ENCODE measurements around the gene LGALS7.

DNA sequence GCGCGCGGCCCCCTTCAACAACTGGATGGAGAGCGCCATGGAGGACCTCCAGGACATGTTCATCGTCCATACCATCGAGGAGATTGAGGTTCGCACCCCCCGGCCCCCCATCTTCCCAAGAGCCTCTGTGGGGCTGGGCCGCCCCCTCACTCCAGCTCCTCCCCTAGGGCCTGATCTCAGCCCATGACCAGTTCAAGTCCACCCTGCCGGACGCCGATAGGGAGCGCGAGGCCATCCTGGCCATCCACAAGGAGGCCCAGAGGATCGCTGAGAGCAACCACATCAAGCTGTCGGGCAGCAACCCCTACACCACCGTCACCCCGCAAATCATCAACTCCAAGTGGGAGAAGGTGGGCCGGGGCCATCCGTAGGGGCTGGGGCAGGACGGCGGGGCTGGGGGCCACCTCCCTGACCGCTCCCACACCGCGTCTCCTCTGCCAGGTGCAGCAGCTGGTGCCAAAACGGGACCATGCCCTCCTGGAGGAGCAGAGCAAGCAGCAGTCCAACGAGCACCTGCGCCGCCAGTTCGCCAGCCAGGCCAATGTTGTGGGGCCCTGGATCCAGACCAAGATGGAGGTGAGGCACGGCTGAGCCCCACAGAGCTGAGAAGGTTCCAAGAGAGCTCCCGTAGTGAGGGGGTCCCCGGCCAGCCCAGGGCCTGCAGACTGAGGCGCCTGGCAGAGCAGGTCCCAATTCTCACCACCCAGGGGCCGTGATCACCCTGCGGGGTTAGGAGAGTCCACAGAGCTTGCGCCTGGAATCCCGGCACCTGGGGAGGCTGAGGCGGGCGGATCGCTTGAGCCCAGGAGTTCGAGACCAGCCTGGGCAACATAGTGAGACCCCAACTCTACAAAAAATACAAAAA, 49.1 kb downstream of the LGALS7 start:
- TF ChIP-seq POLR2A (IDR thresholded peaks at IDR 0.05) (no peak), POLR2AphosphoS5 (IDR thresholded peaks at IDR 0.05) (no peak), EP300 (IDR thresholded peaks at IDR 0.05) (no peak)
- TF ChIP-seq, protein P1, sequence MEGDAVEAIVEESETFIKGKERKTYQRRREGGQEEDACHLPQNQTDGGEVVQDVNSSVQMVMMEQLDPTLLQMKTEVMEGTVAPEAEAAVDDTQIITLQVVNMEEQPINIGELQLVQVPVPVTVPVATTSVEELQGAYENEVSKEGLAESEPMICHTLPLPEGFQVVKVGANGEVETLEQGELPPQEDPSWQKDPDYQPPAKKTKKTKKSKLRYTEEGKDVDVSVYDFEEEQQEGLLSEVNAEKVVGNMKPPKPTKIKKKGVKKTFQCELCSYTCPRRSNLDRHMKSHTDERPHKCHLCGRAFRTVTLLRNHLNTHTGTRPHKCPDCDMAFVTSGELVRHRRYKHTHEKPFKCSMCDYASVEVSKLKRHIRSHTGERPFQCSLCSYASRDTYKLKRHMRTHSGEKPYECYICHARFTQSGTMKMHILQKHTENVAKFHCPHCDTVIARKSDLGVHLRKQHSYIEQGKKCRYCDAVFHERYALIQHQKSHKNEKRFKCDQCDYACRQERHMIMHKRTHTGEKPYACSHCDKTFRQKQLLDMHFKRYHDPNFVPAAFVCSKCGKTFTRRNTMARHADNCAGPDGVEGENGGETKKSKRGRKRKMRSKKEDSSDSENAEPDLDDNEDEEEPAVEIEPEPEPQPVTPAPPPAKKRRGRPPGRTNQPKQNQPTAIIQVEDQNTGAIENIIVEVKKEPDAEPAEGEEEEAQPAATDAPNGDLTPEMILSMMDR (IDR thresholded peaks at IDR 0.05) = no peak
